HepG2 (cell line): ENCODE results near the gene CARD19. TPM values are rescaled to one million over a fixed set of nuclear protein-coding genes. Genes with fewer than 3 reads are reported as not detected.
A peak's percentile ranks its signal among the peaks of the same experiment; 100 is the strongest.

Experiments used
- AKAP8 ChIP-seq: sonication (generic); formaldehyde crosslinking; IDR thresholded peaks from 2 replicates; pipeline ENCODE4 v1.5.1; 2020; ENCODE audit warnings: mild to moderate bottlenecking, missing genetic modification reagents
- DMAP1 ChIP-seq: IDR thresholded peaks from 2 replicates; pipeline ENCODE4 v1.6.1; 2016
- ETV5 ChIP-seq: IDR thresholded peaks from 2 replicates; pipeline ENCODE4 v1.6.1; 2018; ENCODE audit warnings: missing biosample characterization, missing genetic modification reagents, inconsistent platforms, borderline replicate concordance
- GLMP ChIP-seq: sonication (generic); formaldehyde crosslinking; IDR thresholded peaks from 2 replicates; pipeline ENCODE4 v1.9.0; 2021; ENCODE audit warnings: missing genetic modification reagents, mild to moderate bottlenecking, borderline replicate concordance
- HNF1A ChIP-seq, 2 experiments: sonication (generic) in 1 of 2; formaldehyde crosslinking in 1 of 2; IDR thresholded peaks; 2 replicates each; pipeline versions ENCODE4 v1.4.0 to v1.6.1; 2016 to 2020; ENCODE audit warnings: borderline replicate concordance in 1 of 2, low read depth in 1 of 2, mild to moderate bottlenecking in 1 of 2, missing genetic modification reagents in 1 of 2
- KLF9 ChIP-seq: IDR thresholded peaks from 2 replicates; pipeline ENCODE4 v1.6.1; 2016; ENCODE audit warnings: low read depth
- MED1 ChIP-seq: sonication (generic); formaldehyde crosslinking; IDR thresholded peaks from 2 replicates; pipeline ENCODE4 v1.4.0; 2020; ENCODE audit warnings: missing genetic modification reagents
- MTF2 ChIP-seq: sonication (generic); formaldehyde crosslinking; IDR thresholded peaks from 2 replicates; pipeline ENCODE4 v1.5.0; 2020; ENCODE audit warnings: missing genetic modification reagents, borderline replicate concordance
- POLR2AphosphoS5 ChIP-seq: IDR thresholded peaks from 2 replicates; pipeline ENCODE4 v1.6.1; 2012; ENCODE audit warnings: low read depth, low read length
- TFDP2 ChIP-seq: sonication (generic); formaldehyde crosslinking; IDR thresholded peaks from 2 replicates; pipeline ENCODE4 v1.4.0; 2020; ENCODE audit warnings: missing genetic modification reagents
- THAP9 ChIP-seq: sonication (generic); formaldehyde crosslinking; IDR thresholded peaks from 2 replicates; pipeline ENCODE4; 2020; ENCODE audit warnings: missing genetic modification reagents, mild to moderate bottlenecking, borderline replicate concordance
- ZNF33B ChIP-seq: sonication (generic); formaldehyde crosslinking; IDR thresholded peaks from 2 replicates; pipeline ENCODE4 v1.5.1; 2020; ENCODE audit warnings: mild to moderate bottlenecking, missing genetic modification reagents
- ZNF580 ChIP-seq: IDR thresholded peaks from 2 replicates; pipeline ENCODE4 v1.6.1; 2016; ENCODE audit warnings: low read depth, borderline replicate concordance
- ZNF607 ChIP-seq: sonication (generic); formaldehyde crosslinking; IDR thresholded peaks from 2 replicates; pipeline ENCODE4 v1.5.1; 2020; ENCODE audit warnings: missing genetic modification reagents, mild to moderate bottlenecking, borderline replicate concordance
- ZNF639 ChIP-seq: conservative IDR thresholded peaks from 2 replicates; pipeline ENCODE4 v1.6.1; 2018; ENCODE audit warnings: missing genetic modification reagents
- ZNF761 ChIP-seq: sonication (generic); formaldehyde crosslinking; conservative IDR thresholded peaks from 2 replicates; pipeline ENCODE4 v1.4.0; 2020; ENCODE audit warnings: mild to moderate bottlenecking, missing genetic modification reagents
- polyA plus RNA-seq, 8 experiments: library from polyadenylated mRNA; depleted of rRNA in 3 of 8; stranded (reverse) in 7 of 8; unstranded in 1 of 8; fragments of >200 nt; fragmentation: Illumina TruSeq in 4 of 8; extraction: Trizol in 4 of 8; gene quantifications; 2 replicates each; pipeline versions ENCODE4 v1.2.1 to v1.2.3, GENCODE V29; 2011 to 2016; ENCODE audit warnings: low read depth in 4 of 8, missing spikeins in 1 of 8, mixed read lengths in 1 of 8; ENCODE audit not compliant: insufficient read depth in 1 of 8
- total RNA-seq, 5 experiments: library from RNA; depleted of rRNA; stranded (reverse); fragments of >200 nt; fragmentation: Illumina TruSeq; extraction: Trizol; gene quantifications; 2 replicates each; pipeline ENCODE4 v1.2.3, GENCODE V29; 2016; ENCODE audit warnings: low read depth in 1 of 5

The CARD19 gene
- total and polyA plus RNA-seq, 2 of the 13 experiments (the other 11 are each of a cell fraction or from before 2014, with no cell fraction given): 18.4 to 47.2 TPM

GRCh38 chr9:93095205-93096130 is 549 bp upstream of the CARD19 start (continued):
- TF ChIP-seq MTF2: peak; percentile 28; the same call in 1 of the 2 replicates
- TF ChIP-seq TFDP2 (CRISPR knock-in tag): peak; percentile 65
- TF ChIP-seq ZNF607 (CRISPR knock-in tag): no peak
- TF ChIP-seq HNF1A (IDR thresholded peaks at IDR 0.05; ENCODE audit: low read depth): no peak
- TF ChIP-seq HNF1A (CRISPR knock-in tag; IDR thresholded peaks at IDR 0.05; ENCODE audit: borderline replicate concordance): peak; percentile 50; the same call in 1 of the 2 replicates
- peak; percentile 58 for TF ChIP-seq POLR2AphosphoS5
- 0 out of 2 replicates have a peak, but pooled peaks have one; percentile 20 for TF ChIP-seq KLF9 (CRISPR knock-in tag)
- TF ChIP-seq ZNF33B (CRISPR knock-in tag): no peak
- no peak for TF ChIP-seq GLMP (CRISPR knock-in tag)
- TF ChIP-seq THAP9 (CRISPR knock-in tag): no peak
- peak; percentile 79 for TF ChIP-seq ETV5
- no peak for TF ChIP-seq ZNF761 (CRISPR knock-in tag)
- peak; percentile 60 for TF ChIP-seq DMAP1 (CRISPR knock-in tag)
- no peak for TF ChIP-seq AKAP8 (CRISPR knock-in tag)
- peak; percentile 45; the same call in 1 of the 2 replicates for TF ChIP-seq ZNF639 (CRISPR knock-in tag)
- TF ChIP-seq MED1: no peak; the same call in 1 of the 2 replicates
- no peak for TF ChIP-seq ZNF580
